A549 (cell line): ENCODE data around the gene DAGLA. TPM values are rescaled to one million over a fixed set of nuclear protein-coding genes. Genes with fewer than 3 reads are reported as not detected.

Source experiments
- ATAC-seq, 2 experiments: fragments of 200-7000 bp in 1 of 2; fragments of >200 bp in 1 of 2; cut with Nextera tagmentation in 1 of 2; cut with Tn5 transposase in 1 of 2; 3 replicates each; pipeline versions ENCODE4 v1.8.0 to v1.9.1; 2018 to 2020; ENCODE audit warnings: mild to moderate bottlenecking in 1 of 2, moderate library complexity in 1 of 2
- CTCF ChIA-PET: fragments of 300-600 bp; sonication (Branson Sonifier 250); formaldehyde crosslinking; extraction: SDS; loops from one replicate; lab custom pipeline; 2021; ENCODE audit warnings: antibody characterized with exemption, inconsistent platforms; lab: Yijun Ruan, JAX
- POLR2A ChIA-PET: fragments of 350-600 bp; formaldehyde crosslinking; extraction: SDS; loops from one replicate; lab custom pipeline; 2021; ENCODE audit warnings: antibody characterized with exemption, inconsistent platforms; lab: Yijun Ruan, JAX
- DNase-seq, 2 experiments: peaks; one replicate each; pipeline versions ENCODE4 v3.0.0 to v3.0.0-alpha.2; 2011 to 2016; ENCODE audit warnings: low read depth in 1 of 2, low spot score in 1 of 2
- FAIRE-seq: peaks from 2 replicates; lab custom pipeline; 2011; peaks lifted over from hg19 to GRCh38; lab: Jason Lieb, UNC
- H3K27ac ChIP-seq, 2 experiments: fragments of >200 bp; sonication (Bioruptor Twin); formaldehyde crosslinking; 3 replicates each; pipeline ENCODE4 v1.5.1; 2016 to 2017
- H3K4me1 ChIP-seq: fragments of >200 bp; sonication (Bioruptor Twin); formaldehyde crosslinking; 3 replicates; pipeline ENCODE4 v1.6.1; 2016
- H3K4me2 ChIP-seq: fragments of >200 bp; sonication (Bioruptor Twin); formaldehyde crosslinking; 3 replicates; pipeline ENCODE4 v1.6.1; 2016
- H3K4me3 ChIP-seq: fragments of >200 bp; sonication (Bioruptor Twin); formaldehyde crosslinking; 3 replicates; pipeline ENCODE4 v1.5.1; 2016
- H3K9me3 ChIP-seq: fragments of >200 bp; sonication (Bioruptor Twin); formaldehyde crosslinking; 3 replicates; pipeline ENCODE4 v1.6.1; 2016
- FOSB ChIP-seq: fragments of 250-450 bp; sonication (Bioruptor Pico); IDR thresholded peaks from 2 replicates; pipeline ENCODE4 v1.5.0; 2020; ENCODE audit warnings: mild to moderate bottlenecking, moderate library complexity
- FOSL2 ChIP-seq, 2 experiments: fragments of 450-650 bp in 1 of 2; fragments of >200 bp in 1 of 2; sonication (Bioruptor Twin) in 1 of 2; formaldehyde crosslinking; IDR thresholded peaks; 2 replicates each; pipeline versions ENCODE4 v1.5.0 to v1.6.1; 2016 to 2020; ENCODE audit warnings: mild to moderate bottlenecking in 1 of 2, moderate library complexity in 1 of 2
- FOXS1 ChIP-seq: fragments of 250-450 bp; sonication (Bioruptor Pico); IDR thresholded peaks from 2 replicates; pipeline ENCODE4 v1.5.0; 2020; ENCODE audit warnings: mild to moderate bottlenecking, moderate library complexity
- HDAC2 ChIP-seq: fragments of 200-600 bp; sonication (generic); IDR thresholded peaks from 2 replicates; pipeline ENCODE4 v1.6.1; 2016
- HEYL ChIP-seq: fragments of 250-450 bp; sonication (Bioruptor Pico); IDR thresholded peaks from 2 replicates; pipeline ENCODE4 v1.8.0; 2021; ENCODE audit warnings: mild to moderate bottlenecking, moderate library complexity
- HOXA7 ChIP-seq: fragments of 250-450 bp; sonication (Bioruptor Pico); IDR thresholded peaks from 2 replicates; pipeline ENCODE4 v1.5.0; 2020; ENCODE audit warnings: mild to moderate bottlenecking, moderate library complexity
- KDM5A ChIP-seq: fragments of 200-600 bp; sonication (generic); IDR thresholded peaks from 2 replicates; pipeline ENCODE4 v1.6.1; 2016; ENCODE audit warnings: antibody characterized with exemption, mild to moderate bottlenecking
- NPAS2 ChIP-seq: fragments of 250-450 bp; sonication (Bioruptor Pico); IDR thresholded peaks from 2 replicates; pipeline ENCODE4 v1.8.0; 2022; ENCODE audit warnings: mild to moderate bottlenecking, moderate library complexity, borderline replicate concordance
- POLR2A ChIP-seq: IDR thresholded peaks from 2 replicates; pipeline ENCODE4 v1.6.1; 2012; ENCODE audit warnings: mild to moderate bottlenecking, low read length
- TFCP2L1 ChIP-seq: fragments of 250-450 bp; sonication (Bioruptor Pico); IDR thresholded peaks from 2 replicates; pipeline ENCODE4 v1.5.0; 2021; ENCODE audit warnings: mild to moderate bottlenecking
- ZC3H11A ChIP-seq: fragments of 450-650 bp; IDR thresholded peaks from 2 replicates; pipeline ENCODE4 v1.6.1; 2014; ENCODE audit warnings: antibody characterized with exemption, mild to moderate bottlenecking
- ZNF302 ChIP-seq: fragments of 250-450 bp; sonication (Bioruptor Pico); IDR thresholded peaks from 2 replicates; pipeline ENCODE4 v1.9.0; 2021; ENCODE audit warnings: inconsistent platforms, mild to moderate bottlenecking, moderate library complexity
- WGBS: methylation state at CpG from one replicate; pipeline ENCODE4 v1.1.6; 2017; ENCODE audit errors: missing lambda C conversion rate; 5-methylcytosine and 5-hydroxymethylcytosine counted together
- polyA plus RNA-seq, 4 experiments: library from polyadenylated mRNA; depleted of rRNA in 3 of 4; stranded (reverse); fragments of >200 nt; fragmentation: RNase III in 1 of 4; extraction: RNeasy Plus Mini Kit Qiagen cat#74134 plus additional on column Dnase treatment in 1 of 4; gene quantifications; 2 replicates in 3 of 4; 3 replicates in 1 of 4; pipeline ENCODE4 v1.2.3, GENCODE V29; 2011 to 2017
- TF ChIP-seq, protein P1 (sequence below): fragments of 200-600 bp; sonication (generic); IDR thresholded peaks from 2 replicates; pipeline ENCODE4 v1.6.1; 2016; ENCODE audit warnings: antibody characterized with exemption, mild to moderate bottlenecking, moderate library complexity
- TF ChIP-seq, protein P2 (sequence below): IDR thresholded peaks from 2 replicates; pipeline ENCODE4 v1.6.1; 2012
- TF ChIP-seq, protein P3 (sequence below): fragments of 250-450 bp; sonication (Bioruptor Pico); IDR thresholded peaks from 2 replicates; pipeline ENCODE4 v1.5.0; 2020; ENCODE audit warnings: low read depth, mild to moderate bottlenecking, moderate library complexity

Gene DAGLA
- polyA plus RNA-seq, 2 of the 4 experiments (the other 2 are of a cell fraction): 0.93 to 2.5 TPM

DNA sequence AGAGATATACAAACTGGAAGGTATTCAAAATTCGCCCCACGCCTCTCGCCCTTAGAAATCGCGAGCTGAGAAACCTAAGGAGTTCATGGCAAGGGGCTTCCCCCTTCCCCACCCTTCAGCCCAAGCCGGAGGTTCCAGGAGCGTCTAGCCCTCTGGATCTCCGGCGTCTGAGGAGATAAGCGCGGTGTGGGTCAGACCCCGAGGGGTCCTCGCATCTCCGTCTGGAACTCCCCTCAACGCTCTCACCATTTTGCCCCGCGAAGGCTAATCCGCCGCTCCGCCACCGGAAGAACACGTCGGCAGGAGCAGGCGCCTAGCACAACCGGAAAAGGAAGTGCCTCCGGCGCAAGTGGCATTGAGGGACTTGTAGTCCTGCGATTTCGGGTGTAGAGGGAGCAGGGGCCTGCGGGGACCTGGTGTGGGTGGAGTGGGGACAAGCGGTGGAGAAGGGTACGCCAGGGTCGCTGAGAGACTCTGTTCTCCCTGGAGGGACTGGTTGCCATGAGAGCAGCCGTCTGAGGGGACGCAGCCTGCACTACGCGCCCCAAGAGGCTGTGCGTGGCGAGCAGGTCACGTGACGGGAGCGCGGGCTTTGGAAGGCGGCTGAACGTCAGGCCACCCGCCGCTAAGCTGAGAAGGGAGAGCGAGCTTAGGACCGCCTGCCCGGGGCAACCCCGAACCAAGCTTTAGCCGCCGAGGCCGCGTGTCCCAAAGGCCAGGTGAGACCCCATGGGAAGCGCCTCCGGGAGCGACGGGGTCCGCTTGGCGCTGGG is 112.3 kb downstream of the DAGLA start, which contains the start of the genes FEN1 and TMEM258 (continued):
- TF ChIP-seq HEYL (CRISPR knock-in tag) (no peak), TFCP2L1 (peak; percentile 33; the same call in 1 of the 2 replicates), FOSL2 (IDR thresholded peaks at IDR 0.05) (no peak), FOSL2 (CRISPR knock-in tag; IDR thresholded peaks at IDR 0.05) (no peak), POLR2A (peak; percentile 79), HOXA7 (CRISPR knock-in tag) (no peak), HDAC2 (peak; percentile 44; the same call in 1 of the 2 replicates), FOXS1 (CRISPR knock-in tag) (no peak), ZC3H11A (no peak), NPAS2 (no peak), ZNF302 (CRISPR knock-in tag) (no peak)
- TF ChIP-seq, protein P1, sequence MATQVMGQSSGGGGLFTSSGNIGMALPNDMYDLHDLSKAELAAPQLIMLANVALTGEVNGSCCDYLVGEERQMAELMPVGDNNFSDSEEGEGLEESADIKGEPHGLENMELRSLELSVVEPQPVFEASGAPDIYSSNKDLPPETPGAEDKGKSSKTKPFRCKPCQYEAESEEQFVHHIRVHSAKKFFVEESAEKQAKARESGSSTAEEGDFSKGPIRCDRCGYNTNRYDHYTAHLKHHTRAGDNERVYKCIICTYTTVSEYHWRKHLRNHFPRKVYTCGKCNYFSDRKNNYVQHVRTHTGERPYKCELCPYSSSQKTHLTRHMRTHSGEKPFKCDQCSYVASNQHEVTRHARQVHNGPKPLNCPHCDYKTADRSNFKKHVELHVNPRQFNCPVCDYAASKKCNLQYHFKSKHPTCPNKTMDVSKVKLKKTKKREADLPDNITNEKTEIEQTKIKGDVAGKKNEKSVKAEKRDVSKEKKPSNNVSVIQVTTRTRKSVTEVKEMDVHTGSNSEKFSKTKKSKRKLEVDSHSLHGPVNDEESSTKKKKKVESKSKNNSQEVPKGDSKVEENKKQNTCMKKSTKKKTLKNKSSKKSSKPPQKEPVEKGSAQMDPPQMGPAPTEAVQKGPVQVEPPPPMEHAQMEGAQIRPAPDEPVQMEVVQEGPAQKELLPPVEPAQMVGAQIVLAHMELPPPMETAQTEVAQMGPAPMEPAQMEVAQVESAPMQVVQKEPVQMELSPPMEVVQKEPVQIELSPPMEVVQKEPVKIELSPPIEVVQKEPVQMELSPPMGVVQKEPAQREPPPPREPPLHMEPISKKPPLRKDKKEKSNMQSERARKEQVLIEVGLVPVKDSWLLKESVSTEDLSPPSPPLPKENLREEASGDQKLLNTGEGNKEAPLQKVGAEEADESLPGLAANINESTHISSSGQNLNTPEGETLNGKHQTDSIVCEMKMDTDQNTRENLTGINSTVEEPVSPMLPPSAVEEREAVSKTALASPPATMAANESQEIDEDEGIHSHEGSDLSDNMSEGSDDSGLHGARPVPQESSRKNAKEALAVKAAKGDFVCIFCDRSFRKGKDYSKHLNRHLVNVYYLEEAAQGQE: 0 out of 2 replicates have a peak, but pooled peaks have one; percentile 33
- TF ChIP-seq, protein P2, sequence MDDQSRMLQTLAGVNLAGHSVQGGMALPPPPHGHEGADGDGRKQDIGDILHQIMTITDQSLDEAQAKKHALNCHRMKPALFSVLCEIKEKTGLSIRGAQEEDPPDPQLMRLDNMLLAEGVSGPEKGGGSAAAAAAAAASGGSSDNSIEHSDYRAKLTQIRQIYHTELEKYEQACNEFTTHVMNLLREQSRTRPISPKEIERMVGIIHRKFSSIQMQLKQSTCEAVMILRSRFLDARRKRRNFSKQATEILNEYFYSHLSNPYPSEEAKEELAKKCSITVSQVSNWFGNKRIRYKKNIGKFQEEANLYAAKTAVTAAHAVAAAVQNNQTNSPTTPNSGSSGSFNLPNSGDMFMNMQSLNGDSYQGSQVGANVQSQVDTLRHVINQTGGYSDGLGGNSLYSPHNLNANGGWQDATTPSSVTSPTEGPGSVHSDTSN: 0 out of 2 replicates have a peak, but pooled peaks have one; percentile 34
- TF ChIP-seq, all 56 proteins: peak for 17

GRCh38 chr11:61793083-61793828 is 113.1 kb downstream of the DAGLA start:
- FAIRE-seq: no peak
- TF ChIP-seq HDAC2: peak; percentile 6; the same call in 1 of the 2 replicates
- TF ChIP-seq FOSB: 0 out of 2 replicates have a peak, but pooled peaks have one; percentile 18
- TF ChIP-seq HOXA7 (CRISPR knock-in tag): peak; percentile 25; the same call in 1 of the 2 replicates
- no peak for TF ChIP-seq FOXS1 (CRISPR knock-in tag)
- TF ChIP-seq, protein P3, sequence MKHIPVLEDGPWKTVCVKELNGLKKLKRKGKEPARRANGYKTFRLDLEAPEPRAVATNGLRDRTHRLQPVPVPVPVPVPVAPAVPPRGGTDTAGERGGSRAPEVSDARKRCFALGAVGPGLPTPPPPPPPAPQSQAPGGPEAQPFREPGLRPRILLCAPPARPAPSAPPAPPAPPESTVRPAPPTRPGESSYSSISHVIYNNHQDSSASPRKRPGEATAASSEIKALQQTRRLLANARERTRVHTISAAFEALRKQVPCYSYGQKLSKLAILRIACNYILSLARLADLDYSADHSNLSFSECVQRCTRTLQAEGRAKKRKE (CRISPR knock-in tag): no peak
- TF ChIP-seq KDM5A: peak; percentile 15; the same call in 1 of the 2 replicates

More at GRCh38 chr11:61793083-61793828, 113.1 kb downstream of the DAGLA start:
- peak; percentile 20 to 53 for ATAC-seq
- DNase-seq: peak; percentile 31 to 47
- Histone ChIP-seq H3K4me2 (peak overlapping the region; percentile 76), H3K9me3 (no peaks in the 10 kb centered on the region), H3K4me1 (peaks cover 26% of the 10 kb centered on the region; the same call in 1 of the 3 replicates), H3K27ac (peak overlapping the region; percentile 92 to 100), H3K4me3 (peak overlapping the region; percentile 56)
- ChIA-PET POLR2A (interaction anchor here (1.0 to 2.5 kb wide), 3 partner anchors 22 to 319 kb away, joined by 3 to 17 read pairs (median 4); partner anchors contain the start of gene FADS2), CTCF (interaction anchor here (0.6 to 10.3 kb wide), 12 partner anchors 12 to 315 kb away, joined by 3 to 147 read pairs (median 5); partner anchors contain the start of genes FADS1 and MYRF)
- 4% methylated on average over 25 of the region's 29 CpGs for WGBS
